H1 (cell line): ENCODE measurements around the gene ESCO1. TPM values are rescaled to one million over a fixed set of nuclear protein-coding genes. Genes with fewer than 3 reads are reported as not detected.

Experiments used
- ASH2L ChIP-seq: fragments of 200-600, 300-600 bp; sonication (generic); IDR thresholded peaks from one replicate; pipeline ENCODE4 v1.7.1; 2017; ENCODE audit warnings: low read length
- BACH1 ChIP-seq: IDR thresholded peaks from 2 replicates; pipeline ENCODE4 v1.6.1; 2012; ENCODE audit warnings: low read length, improper control_type of control experiment
- BCL11A ChIP-seq, 2 experiments: IDR thresholded peaks; one replicate each; pipeline ENCODE4 v1.6.1; 2011; ENCODE audit warnings: low read depth in 2 of 2, low read length in 2 of 2, mild to moderate bottlenecking in 2 of 2
- CBX5 ChIP-seq: fragments of 300-800, 300-1000 bp; sonication (generic); IDR thresholded peaks from 2 replicates; pipeline ENCODE4 v1.7.1; 2016; ENCODE audit warnings: antibody characterized with exemption, low read length, low read depth
- FOSL1 ChIP-seq: IDR thresholded peaks from 2 replicates; pipeline ENCODE4 v1.6.1; 2011; ENCODE audit warnings: mild to moderate bottlenecking, low read depth, low read length, moderate library complexity; ENCODE audit not compliant: insufficient read depth
- HDAC2 ChIP-seq, 2 experiments: fragments of 300-600 bp in 1 of 2; sonication (generic) in 1 of 2; IDR thresholded peaks; 2 replicates each; pipeline ENCODE4 v1.6.1; 2011 to 2012; ENCODE audit warnings: low read depth in 2 of 2, low read length in 2 of 2, mild to moderate bottlenecking in 2 of 2, moderate library complexity in 2 of 2, borderline replicate concordance in 1 of 2, inconsistent platforms in 1 of 2
- HDAC6 ChIP-seq: IDR thresholded peaks from one replicate; pipeline ENCODE4 v1.7.1; 2012; ENCODE audit warnings: low read depth, mild to moderate bottlenecking, inconsistent platforms, low read length, moderate library complexity
- KDM4A ChIP-seq: IDR thresholded peaks from one replicate; pipeline ENCODE4 v1.7.1; 2012; ENCODE audit warnings: low read depth, mild to moderate bottlenecking, moderate library complexity, low read length, inconsistent platforms; ENCODE audit not compliant: severe bottlenecking
- PHF8 ChIP-seq: fragments of 200-600 bp; sonication (generic); conservative IDR thresholded peaks from 2 replicates; pipeline ENCODE4 v1.7.1; 2012; ENCODE audit warnings: low read depth, mild to moderate bottlenecking, inconsistent platforms, low read length, moderate library complexity
- SUZ12 ChIP-seq: fragments of 200-600 bp; sonication (generic); IDR thresholded peaks from 2 replicates; pipeline ENCODE4 v1.6.1; 2012; ENCODE audit warnings: mild to moderate bottlenecking, inconsistent platforms, low read length, moderate library complexity, mixed read lengths
- TAF7 ChIP-seq: optimal IDR thresholded peaks from 2 replicates; pipeline ENCODE3; 2011; ENCODE audit warnings: low read depth, mild to moderate bottlenecking, inconsistent platforms, low read length, moderate library complexity, borderline replicate concordance
- TCF12 ChIP-seq: IDR thresholded peaks from 2 replicates; pipeline ENCODE4 v1.6.1; 2011; ENCODE audit warnings: low read depth, mild to moderate bottlenecking, low read length
- polyA plus RNA-seq, 7 experiments: library from polyadenylated mRNA; depleted of rRNA in 3 of 7; stranded (reverse) in 5 of 7; unstranded in 2 of 7; fragments of >200 nt in 5 of 7; fragments of 200-250 nt in 2 of 7; gene quantifications; 1 replicate in 5 of 7; 2 replicates in 1 of 7; 4 replicates in 1 of 7; pipeline versions ENCODE4 v1.2.1 to v1.2.3, GENCODE V29; 2011 to 2013; ENCODE audit warnings: missing spikeins in 2 of 7, mixed read lengths in 2 of 7
- total RNA-seq: library from RNA; stranded (reverse); fragmentation: NEBNext Ultra II Directional; extraction: Animal tissue kit (Norgen Biotek cat#: 25700); gene quantifications from 2 replicates; pipeline ENCODE4 v1.2.1, GENCODE V29; 2021

ESCO1 gene
- total and polyA plus RNA-seq, 2 of the 8 experiments (the other 6 are each of a cell fraction or from before 2014, with no cell fraction given): 5.8 to 48.3 TPM

DNA sequence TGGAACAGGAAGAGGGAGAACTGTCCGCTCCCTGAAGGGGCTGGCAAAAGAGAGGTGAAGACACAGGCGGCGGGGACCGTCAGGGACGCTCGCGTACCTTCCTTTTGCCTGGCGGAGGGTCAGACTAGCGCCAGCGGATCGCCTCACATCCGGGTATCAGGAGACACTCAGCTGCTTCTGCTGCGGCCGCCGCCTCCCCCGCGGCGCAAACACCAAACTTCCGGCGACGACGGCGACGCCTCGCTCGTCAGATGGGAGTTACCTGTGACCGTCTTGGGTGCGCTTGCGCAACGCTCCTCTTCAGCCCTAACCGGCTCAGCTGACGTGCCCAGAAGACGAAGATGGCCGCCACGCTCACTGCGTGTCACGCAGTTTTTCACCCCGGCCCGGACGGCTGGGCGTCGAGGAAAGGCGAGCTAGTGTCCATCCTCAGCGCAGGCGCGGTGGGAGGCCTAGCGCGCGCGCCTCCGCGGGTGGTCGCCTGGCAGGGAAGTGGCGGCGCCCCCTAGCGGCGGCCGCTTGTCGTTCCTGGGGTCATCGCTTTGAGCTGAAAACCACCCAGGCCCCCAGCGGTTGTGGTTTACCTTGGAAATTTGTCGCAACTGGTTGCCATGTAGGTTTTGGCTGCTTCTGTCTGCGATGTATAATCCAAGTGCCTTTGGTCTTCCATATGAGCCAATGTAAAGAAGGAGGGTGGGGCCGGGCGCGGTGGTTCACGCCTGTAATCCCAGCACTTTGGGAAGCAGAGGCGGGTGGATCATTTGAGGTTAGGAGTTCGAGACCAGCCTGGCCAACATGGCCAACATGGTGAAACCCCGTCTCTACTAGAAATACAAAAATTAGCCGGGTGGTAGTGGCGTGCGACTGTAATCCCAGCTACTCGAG is at the start of gene ESCO1 (continued):
- TF ChIP-seq KDM4A (peak; percentile 52), PHF8 (no peak; the same call in none of the 2 replicates), FOSL1 (no peak), CBX5 (no peak), HDAC2 (IDR thresholded peaks at IDR 0.05; ENCODE audit: borderline replicate concordance in 1 of 2, low read depth in 2 of 2, low read length in 2 of 2) (peak; percentile 63 to 89; a peak in 2 of 4 replicates), SUZ12 (no peak), TCF12 (no peak), TAF7 (no peak), ASH2L (peak; percentile 93), BACH1 (peak; percentile 27; the same call in 1 of the 2 replicates), BCL11A (IDR thresholded peaks at IDR 0.05; ENCODE audit: low read depth in 2 of 2, low read length in 2 of 2) (no peak), HDAC6 (no peak)
- TF ChIP-seq, all 59 proteins: peak for 24
